ENCODE data around the gene PDYN.

PDYN gene

DNA sequence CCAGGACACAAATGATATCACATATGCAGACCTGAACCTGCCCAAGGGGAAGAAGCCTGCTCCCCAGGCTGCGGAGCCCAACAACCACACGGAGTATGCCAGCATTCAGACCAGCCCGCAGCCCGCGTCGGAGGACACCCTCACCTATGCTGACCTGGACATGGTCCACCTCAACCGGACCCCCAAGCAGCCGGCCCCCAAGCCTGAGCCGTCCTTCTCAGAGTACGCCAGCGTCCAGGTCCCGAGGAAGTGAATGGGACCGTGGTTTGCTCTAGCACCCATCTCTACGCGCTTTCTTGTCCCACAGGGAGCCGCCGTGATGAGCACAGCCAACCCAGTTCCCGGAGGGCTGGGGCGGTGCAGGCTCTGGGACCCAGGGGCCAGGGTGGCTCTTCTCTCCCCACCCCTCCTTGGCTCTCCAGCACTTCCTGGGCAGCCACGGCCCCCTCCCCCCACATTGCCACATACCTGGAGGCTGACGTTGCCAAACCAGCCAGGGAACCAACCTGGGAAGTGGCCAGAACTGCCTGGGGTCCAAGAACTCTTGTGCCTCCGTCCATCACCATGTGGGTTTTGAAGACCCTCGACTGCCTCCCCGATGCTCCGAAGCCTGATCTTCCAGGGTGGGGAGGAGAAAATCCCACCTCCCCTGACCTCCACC, 56.4 kb downstream of the PDYN start:
- in situ Hi-C loops (cut with MboI; ENCODE audit: low sequenced_read_pairs): no loop called here

DNA sequence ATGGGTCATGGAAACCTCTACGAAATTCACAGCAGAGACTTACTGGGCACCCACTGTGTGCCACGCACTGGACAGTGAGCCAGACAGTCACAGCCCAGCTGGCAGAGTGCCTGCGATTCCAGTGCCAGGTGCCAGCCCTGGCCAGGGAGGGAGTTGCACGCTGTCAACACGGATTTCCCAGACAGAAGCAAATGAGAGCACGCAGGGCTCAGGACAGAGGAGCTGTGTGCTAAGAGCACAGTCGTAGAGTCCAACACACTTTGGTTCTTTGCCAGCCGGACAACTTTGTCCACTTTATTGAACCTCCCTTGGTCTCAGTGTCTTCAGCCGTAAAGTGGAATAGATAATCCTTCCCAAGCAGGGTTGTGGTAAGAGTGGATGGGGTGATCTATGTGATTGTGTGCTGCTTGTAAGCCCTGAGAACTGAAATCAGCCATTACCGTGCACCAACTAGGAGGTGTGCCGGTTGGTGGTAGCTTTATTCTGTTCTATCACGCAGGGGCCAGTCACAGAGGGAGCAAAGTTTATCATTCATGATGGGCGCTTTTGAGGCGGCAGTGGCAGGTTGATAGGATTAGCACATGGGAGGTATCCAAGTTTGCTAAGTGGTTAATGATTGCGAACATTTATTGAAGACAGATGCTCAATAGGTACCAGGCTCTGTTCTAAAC, 58.0 kb downstream of the PDYN start:
- in situ Hi-C loops (cut with MboI; ENCODE audit: low sequenced_read_pairs): no loop called here

DNA sequence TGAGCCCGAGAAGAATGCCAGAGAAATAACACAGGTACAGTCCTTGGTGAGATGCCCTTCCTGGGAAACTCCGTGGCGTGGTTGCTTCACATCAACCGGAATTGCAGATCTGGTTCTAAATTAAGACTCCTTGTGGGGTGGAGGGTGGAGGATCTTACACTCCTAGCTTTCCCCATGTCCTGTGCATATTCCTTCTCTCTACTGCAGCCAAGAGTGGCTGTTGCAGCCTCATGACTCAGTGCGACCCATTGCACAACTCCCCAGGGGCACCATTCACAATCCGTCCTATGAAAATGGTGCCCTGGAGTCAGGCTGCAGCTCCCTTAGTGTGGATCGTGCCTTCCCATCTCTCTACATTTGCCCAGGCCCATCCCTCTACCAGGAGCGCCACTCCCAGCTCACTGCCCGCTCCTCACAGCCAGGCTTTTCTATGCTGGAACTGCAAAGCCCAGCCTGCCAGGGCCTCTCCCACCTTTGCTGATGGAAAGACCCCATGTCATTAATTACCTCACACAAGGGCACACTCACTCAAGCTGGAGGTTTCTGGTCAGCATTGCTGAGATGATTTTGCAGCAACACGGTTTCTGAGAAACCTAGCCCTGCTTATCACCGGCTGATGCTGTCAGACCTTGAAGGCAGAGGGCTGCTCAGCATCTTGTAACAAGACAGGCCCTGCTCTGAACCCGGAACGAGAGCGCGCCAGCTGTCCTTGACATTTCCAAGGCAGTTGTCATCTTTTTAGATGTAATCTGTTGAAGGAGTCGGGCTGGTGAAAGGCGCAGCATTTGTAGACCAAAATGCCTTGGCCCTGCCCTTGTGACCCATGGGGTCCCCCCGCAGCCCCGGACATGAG, 58.9 kb downstream of the PDYN start:
- in situ Hi-C loops (cut with MboI; ENCODE audit: low sequenced_read_pairs): no loop called here

GRCh38 chr20:1934156-1934555, 59.7 kb downstream of the PDYN start:
- in situ Hi-C loops (cut with MboI; ENCODE audit: low sequenced_read_pairs): no loop called here

DNA sequence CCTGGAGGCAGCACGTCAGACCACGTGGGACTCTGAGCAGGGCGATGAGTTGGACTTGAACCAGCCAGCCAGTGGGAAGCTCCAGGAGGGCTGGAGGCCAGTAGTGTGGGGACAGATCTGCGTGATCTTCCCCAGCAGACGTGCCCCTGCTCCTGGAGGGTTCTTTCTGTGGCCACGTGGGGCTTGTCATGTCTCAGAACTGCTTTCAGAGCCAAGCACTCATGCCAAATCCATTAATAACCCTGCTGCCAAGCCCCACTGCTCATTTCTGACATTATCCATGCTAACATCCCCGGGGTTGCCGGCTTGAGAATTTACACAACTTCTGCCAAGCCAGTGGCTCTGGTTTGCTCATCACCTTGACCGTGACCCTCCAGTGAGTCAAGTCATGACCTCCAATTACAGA, 60.4 kb downstream of the PDYN start:
- in situ Hi-C loops (cut with MboI; ENCODE audit: low sequenced_read_pairs): no loop called here

DNA sequence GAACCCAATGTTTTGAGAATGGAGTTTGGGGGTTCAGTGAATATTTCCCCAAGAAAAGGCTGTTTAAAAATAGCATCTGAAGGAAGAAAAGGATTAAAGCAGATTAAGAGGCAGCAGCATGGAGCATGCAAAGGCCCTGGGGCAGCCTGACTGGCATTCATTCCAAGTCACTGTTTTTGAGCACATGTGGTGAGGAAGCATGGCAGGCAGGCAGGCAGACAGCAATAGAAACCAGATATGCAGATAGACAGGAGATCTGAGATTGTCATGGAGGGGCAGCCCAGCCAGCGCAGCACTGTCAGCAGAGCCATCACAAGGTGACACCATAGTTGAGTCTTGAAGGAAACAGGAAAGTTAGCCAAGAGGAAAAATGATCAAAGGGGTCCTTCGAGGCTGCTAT, 60.9 kb downstream of the PDYN start:
- in situ Hi-C loops (cut with MboI; ENCODE audit: low sequenced_read_pairs): no loop called here

- in situ Hi-C loops (cut with MboI; ENCODE audit: low sequenced_read_pairs): no loop called here
Measured at GRCh38 chr20:1931830-1932229, 62.0 kb downstream of the PDYN start.

DNA sequence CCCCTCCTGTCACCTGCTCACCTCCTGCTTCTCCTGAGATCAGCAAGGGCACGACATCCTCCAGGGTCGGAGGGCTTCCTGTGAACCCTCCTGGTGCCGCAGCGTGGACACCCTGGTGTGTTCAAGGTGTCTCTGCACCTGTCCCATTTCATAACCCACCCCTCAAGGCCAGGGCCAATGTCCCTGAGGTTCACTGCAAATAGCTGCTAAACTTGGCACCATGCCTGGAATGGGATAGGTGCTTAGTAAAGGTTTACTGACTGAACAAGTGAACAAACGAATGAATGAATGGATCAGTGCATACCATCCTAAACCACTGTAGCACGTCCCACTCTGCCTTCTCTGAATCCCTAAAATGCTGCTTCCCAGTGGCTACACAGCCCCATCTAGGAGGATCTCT, 63.7 kb downstream of the PDYN start:
- in situ Hi-C loops (cut with MboI; ENCODE audit: low sequenced_read_pairs): no loop called here

- in situ Hi-C loops (cut with MboI; ENCODE audit: low sequenced_read_pairs): no loop called here
Measured at GRCh38 chr20:1929460-1929859, 64.4 kb downstream of the PDYN start.

DNA sequence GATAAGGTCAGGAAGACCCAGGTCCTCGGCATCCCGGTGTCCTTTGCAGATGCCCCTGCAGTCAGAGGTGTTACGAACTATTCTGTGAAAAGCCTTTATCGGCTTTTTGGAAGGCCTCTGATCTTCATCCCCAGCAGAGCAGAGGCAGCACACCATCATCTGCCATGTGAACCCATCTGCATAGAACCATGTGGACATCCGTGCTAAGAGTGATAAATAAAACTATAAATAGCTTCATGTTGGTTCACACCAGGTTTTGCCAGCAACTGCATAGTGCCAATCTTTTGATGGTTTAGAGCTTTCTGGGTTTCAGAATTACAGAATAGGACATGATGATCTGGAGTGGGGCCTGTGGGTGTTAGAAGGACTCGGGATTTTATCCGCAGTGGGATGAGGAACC, 65.1 kb downstream of the PDYN start:
- in situ Hi-C loops (cut with MboI; ENCODE audit: low sequenced_read_pairs): no loop called here
